Retinal pigment epithelial cell (primary cell): Measurements from ENCODE around the gene CCDC9.

ENCODE experiments used
- DNase-seq: peaks from one replicate; pipeline ENCODE4 v3.0.0-alpha.2; 2010; ENCODE audit warnings: low read depth
- H3K4me3 ChIP-seq: 2 replicates; pipeline ENCODE4 v1.5.1; 2011; ENCODE audit warnings: mild to moderate bottlenecking, low read length, control low read depth, moderate library complexity
- CTCF ChIP-seq: conservative IDR thresholded peaks from 2 replicates; pipeline ENCODE4 v1.5.1; 2011; ENCODE audit warnings: low read depth, low read length, control low read depth, inconsistent platforms

The CCDC9 gene

GRCh38 chr19:47268028-47268427 is 11.7 kb downstream of the CCDC9 start:
- no peak for DNase-seq
- no peak overlapping the region for H3K4me3 ChIP-seq
- TF ChIP-seq CTCF: no peak

- TF ChIP-seq CTCF: no peak
- no peak for DNase-seq
- no peak overlapping the region for H3K4me3 ChIP-seq
Observed at GRCh38 chr19:47269596-47269995, 13.3 kb downstream of the CCDC9 start.

GRCh38 chr19:47270408-47270807 is 14.1 kb downstream of the CCDC9 start:
- DNase-seq: no peak

GRCh38 chr19:47271949-47272348 is 15.6 kb downstream of the CCDC9 start:
- no peak for DNase-seq
- H3K4me3 ChIP-seq: no peak overlapping the region
- no peak for TF ChIP-seq CTCF

More at GRCh38 chr19:47270408-47270807, 14.1 kb downstream of the CCDC9 start:
- TF ChIP-seq CTCF: no peak
- no peak overlapping the region for H3K4me3 ChIP-seq

GRCh38 chr19:47272448-47273312 is 16.4 kb downstream of the CCDC9 start:
- DNase-seq: peak; percentile 81
- H3K4me3 ChIP-seq: peak overlapping the region; percentile 77
- peak; percentile 11 for TF ChIP-seq CTCF

GRCh38 chr19:47273313-47274070 is 17.2 kb downstream of the CCDC9 start:
- H3K4me3 ChIP-seq: peak overlapping the region; percentile 77
- peak; percentile 84 for DNase-seq

More at GRCh38 chr19:47273313-47274070, 17.2 kb downstream of the CCDC9 start:
- TF ChIP-seq CTCF: no peak
